Measurements from ENCODE around the gene PGAP6. TPM values are rescaled to one million over a fixed set of nuclear protein-coding genes. Genes with fewer than 3 reads are reported as not detected.
A peak's percentile ranks its signal among the peaks of the same experiment; 100 is the strongest.

PGAP6 gene
- total and polyA plus RNA-seq, 9 of the 15 experiments (the other 6 are each of a cell fraction or from before 2014, with no cell fraction given): 0.45 to 50.2 (median 39.3) TPM

DNA sequence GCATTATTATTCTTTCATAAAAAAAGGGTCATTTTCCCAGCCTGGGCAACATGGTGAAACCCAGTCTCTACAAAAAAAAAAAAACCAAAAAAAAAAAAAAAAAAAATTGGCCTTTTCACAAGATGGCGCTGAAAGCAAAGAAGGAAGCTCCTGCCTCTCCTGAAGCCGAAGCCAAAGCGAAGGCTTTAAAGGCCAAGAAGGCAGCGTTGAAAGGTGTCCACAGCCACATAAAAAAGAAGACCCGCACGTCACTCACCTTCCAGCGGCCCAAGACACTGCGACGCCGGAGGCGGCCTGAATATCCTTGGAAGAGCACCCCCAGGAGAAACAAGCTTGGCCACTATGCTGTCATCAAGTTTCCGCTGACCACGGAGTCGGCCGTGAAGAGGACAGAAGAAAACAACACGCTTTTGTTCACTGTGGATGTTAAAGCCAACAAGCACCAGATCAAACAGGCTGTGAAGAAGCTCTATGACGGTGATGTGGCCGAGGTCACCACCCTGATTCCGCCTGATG lies 4.9 kb upstream of the PGAP6 start (continued):
- TF ChIP-seq, protein P1, sequence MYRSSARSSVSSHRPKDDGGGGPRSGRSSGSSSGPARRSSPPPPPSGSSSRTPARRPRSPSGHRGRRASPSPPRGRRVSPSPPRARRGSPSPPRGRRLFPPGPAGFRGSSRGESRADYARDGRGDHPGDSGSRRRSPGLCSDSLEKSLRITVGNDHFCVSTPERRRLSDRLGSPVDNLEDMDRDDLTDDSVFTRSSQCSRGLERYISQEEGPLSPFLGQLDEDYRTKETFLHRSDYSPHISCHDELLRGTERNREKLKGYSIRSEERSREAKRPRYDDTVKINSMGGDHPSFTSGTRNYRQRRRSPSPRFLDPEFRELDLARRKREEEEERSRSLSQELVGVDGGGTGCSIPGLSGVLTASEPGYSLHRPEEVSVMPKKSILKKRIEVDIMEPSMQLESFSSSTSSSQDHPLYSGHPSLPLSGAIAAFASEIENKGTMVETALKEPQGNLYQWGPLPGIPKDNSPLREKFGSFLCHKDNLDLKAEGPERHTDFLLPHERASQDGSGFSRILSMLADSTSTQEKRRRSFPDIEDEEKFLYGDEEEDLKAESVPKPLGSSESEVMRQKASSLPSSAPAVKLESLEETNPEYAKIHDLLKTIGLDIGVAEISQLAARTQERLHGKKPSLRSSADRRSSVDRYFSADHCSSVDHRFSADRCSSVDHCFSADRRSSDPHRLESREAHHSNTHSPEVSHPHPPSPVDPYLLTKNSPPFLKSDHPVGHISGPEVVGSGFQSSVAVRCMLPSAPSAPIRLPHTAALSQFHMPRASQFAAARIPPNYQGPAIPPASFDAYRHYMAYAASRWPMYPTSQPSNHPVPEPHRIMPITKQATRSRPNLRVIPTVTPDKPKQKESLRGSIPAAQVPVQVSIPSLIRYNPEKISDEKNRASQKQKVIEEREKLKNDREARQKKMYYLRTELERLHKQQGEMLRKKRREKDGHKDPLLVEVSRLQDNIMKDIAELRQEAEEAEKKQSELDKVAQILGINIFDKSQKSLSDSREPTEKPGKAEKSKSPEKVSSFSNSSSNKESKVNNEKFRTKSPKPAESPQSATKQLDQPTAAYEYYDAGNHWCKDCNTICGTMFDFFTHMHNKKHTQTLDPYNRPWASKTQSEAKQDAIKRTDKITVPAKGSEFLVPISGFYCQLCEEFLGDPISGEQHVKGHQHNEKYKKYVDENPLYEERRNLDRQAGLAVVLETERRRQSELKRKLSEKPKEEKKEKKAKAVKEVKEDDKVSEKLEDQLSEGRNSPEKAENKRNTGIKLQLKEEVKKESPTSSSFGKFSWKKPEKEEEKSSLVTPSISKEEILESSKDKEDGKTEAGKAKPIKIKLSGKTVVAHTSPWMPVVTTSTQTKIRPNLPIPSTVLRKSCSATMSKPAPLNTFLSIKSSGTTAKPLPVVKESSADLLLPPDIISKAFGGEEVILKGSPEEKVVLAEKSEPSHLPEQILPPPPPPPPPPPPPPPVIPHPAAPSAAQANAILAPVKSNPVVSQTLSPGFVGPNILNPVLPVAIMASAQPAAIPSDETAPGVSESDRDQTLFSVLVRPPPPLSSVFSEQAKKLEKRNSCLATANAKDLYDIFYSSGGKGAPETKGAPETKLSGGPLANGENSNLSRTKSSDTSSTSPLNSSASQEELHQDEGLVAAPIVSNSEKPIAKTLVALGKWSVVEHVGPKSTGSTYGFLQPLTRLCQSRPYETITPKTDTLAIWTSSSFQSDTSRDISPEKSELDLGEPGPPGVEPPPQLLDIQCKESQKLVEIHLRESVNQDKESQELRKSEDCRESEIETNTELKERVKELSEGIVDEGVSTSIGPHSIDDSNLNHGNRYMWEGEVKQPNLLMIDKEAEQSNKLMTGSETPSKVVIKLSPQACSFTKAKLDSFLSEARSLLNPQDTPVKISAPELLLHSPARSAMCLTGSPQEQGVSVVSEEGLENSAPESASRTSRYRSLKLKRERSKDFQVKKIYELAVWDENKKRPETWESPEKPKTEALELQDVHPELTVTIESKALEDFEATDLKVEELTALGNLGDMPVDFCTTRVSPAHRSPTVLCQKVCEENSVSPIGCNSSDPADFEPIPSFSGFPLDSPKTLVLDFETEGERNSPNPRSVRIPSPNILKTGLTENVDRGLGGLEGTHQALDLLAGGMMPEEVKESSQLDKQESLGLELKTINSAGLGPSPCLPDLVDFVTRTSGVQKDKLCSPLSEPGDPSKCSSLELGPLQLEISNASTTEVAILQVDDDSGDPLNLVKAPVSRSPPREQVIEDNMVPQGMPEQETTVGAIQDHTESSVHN (IDR thresholded peaks at IDR 0.05; ENCODE audit: borderline replicate concordance in 1 of 2, low read depth in 1 of 2): no peak
- TF ChIP-seq, protein P2, sequence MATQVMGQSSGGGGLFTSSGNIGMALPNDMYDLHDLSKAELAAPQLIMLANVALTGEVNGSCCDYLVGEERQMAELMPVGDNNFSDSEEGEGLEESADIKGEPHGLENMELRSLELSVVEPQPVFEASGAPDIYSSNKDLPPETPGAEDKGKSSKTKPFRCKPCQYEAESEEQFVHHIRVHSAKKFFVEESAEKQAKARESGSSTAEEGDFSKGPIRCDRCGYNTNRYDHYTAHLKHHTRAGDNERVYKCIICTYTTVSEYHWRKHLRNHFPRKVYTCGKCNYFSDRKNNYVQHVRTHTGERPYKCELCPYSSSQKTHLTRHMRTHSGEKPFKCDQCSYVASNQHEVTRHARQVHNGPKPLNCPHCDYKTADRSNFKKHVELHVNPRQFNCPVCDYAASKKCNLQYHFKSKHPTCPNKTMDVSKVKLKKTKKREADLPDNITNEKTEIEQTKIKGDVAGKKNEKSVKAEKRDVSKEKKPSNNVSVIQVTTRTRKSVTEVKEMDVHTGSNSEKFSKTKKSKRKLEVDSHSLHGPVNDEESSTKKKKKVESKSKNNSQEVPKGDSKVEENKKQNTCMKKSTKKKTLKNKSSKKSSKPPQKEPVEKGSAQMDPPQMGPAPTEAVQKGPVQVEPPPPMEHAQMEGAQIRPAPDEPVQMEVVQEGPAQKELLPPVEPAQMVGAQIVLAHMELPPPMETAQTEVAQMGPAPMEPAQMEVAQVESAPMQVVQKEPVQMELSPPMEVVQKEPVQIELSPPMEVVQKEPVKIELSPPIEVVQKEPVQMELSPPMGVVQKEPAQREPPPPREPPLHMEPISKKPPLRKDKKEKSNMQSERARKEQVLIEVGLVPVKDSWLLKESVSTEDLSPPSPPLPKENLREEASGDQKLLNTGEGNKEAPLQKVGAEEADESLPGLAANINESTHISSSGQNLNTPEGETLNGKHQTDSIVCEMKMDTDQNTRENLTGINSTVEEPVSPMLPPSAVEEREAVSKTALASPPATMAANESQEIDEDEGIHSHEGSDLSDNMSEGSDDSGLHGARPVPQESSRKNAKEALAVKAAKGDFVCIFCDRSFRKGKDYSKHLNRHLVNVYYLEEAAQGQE (IDR thresholded peaks at IDR 0.05; ENCODE audit: borderline replicate concordance): peak; percentile 27; the same call in 1 of the 2 replicates
- TF ChIP-seq, protein P2 (CRISPR knock-in tag; IDR thresholded peaks at IDR 0.05; ENCODE audit: low read depth): no peak
- TF ChIP-seq ZZZ3 (IDR thresholded peaks at IDR 0.05) (no peak), SRSF9 (IDR thresholded peaks at IDR 0.05; ENCODE audit: borderline replicate concordance, low read depth, low read length) (no peak)
- TF ChIP-seq, protein P3, sequence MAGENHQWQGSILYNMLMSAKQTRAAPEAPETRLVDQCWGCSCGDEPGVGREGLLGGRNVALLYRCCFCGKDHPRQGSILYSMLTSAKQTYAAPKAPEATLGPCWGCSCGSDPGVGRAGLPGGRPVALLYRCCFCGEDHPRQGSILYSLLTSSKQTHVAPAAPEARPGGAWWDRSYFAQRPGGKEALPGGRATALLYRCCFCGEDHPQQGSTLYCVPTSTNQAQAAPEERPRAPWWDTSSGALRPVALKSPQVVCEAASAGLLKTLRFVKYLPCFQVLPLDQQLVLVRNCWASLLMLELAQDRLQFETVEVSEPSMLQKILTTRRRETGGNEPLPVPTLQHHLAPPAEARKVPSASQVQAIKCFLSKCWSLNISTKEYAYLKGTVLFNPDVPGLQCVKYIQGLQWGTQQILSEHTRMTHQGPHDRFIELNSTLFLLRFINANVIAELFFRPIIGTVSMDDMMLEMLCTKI (IDR thresholded peaks at IDR 0.05; ENCODE audit: partially characterized antibody): no peak
- TF ChIP-seq, protein P4, sequence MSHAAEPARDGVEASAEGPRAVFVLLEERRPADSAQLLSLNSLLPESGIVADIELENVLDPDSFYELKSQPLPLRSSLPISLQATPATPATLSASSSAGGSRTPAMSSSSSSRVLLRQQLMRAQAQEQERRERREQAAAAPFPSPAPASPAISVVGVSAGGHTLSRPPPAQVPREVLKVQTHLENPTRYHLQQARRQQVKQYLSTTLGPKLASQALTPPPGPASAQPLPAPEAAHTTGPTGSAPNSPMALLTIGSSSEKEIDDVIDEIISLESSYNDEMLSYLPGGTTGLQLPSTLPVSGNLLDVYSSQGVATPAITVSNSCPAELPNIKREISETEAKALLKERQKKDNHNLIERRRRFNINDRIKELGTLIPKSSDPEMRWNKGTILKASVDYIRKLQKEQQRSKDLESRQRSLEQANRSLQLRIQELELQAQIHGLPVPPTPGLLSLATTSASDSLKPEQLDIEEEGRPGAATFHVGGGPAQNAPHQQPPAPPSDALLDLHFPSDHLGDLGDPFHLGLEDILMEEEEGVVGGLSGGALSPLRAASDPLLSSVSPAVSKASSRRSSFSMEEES (CRISPR knock-in tag; IDR thresholded peaks at IDR 0.05): no peak

All from K562 (cell line).